Epithelial cell of proximal tubule (primary cell): ENCODE data around the gene GPC5. TPM values are rescaled to one million over a fixed set of nuclear protein-coding genes. Genes with fewer than 3 reads are reported as not detected.

Source experiments
- DNase-seq: peaks from one replicate; pipeline ENCODE4 v3.0.0-alpha.2; 2011; ENCODE audit warnings: low read depth
- H3K4me3 ChIP-seq: 2 replicates; pipeline ENCODE4 v1.5.1; 2011; ENCODE audit warnings: low read depth, mild to moderate bottlenecking, low read length
- CTCF ChIP-seq: conservative IDR thresholded peaks from 2 replicates; pipeline ENCODE4 v1.5.1; 2012; ENCODE audit warnings: low read depth, mild to moderate bottlenecking, low read length
- total RNA-seq: library from RNA; depleted of rRNA; stranded (reverse); fragments of >200 nt; gene quantifications from 2 replicates; pipeline ENCODE4 v1.2.3, GENCODE V29; 2015

The GPC5 gene
- total RNA-seq, 1 donor from 2014 or later: not detected

GRCh38 chr13:92661406-92661805 is 1263.0 kb downstream of the GPC5 start:
- DNase-seq: no peak
- TF ChIP-seq CTCF: no peak
- no peak overlapping the region for H3K4me3 ChIP-seq

- no peak for TF ChIP-seq CTCF
- no peak for DNase-seq
- no peak overlapping the region for H3K4me3 ChIP-seq
Measured at GRCh38 chr13:92668157-92668556, 1269.7 kb downstream of the GPC5 start.

GRCh38 chr13:92670096-92670495 is 1271.7 kb downstream of the GPC5 start:
- no peak for TF ChIP-seq CTCF
- no peak for DNase-seq
- H3K4me3 ChIP-seq: no peak overlapping the region

GRCh38 chr13:92671821-92672220 is 1273.4 kb downstream of the GPC5 start:
- DNase-seq: no peak
- H3K4me3 ChIP-seq: no peak overlapping the region
- no peak for TF ChIP-seq CTCF

- H3K4me3 ChIP-seq: no peak overlapping the region
- DNase-seq: no peak
- no peak for TF ChIP-seq CTCF
Measured at GRCh38 chr13:92676246-92676645, 1277.8 kb downstream of the GPC5 start.

- DNase-seq: no peak
- TF ChIP-seq CTCF: no peak
- no peak overlapping the region for H3K4me3 ChIP-seq
Measured at GRCh38 chr13:92677571-92677970, 1279.2 kb downstream of the GPC5 start.

GRCh38 chr13:92679602-92680001 is 1281.2 kb downstream of the GPC5 start:
- no peak overlapping the region for H3K4me3 ChIP-seq
- TF ChIP-seq CTCF: no peak
- no peak for DNase-seq
